22Rv1 (cell line): Measurements from ENCODE around the gene THBS4.

ENCODE experiments used
- H3K27ac ChIP-seq: fragments of 450-650 bp; 2 replicates; pipeline ENCODE4 v1.5.1; 2017
- ZFX ChIP-seq: fragments of 450-650 bp; IDR thresholded peaks from 2 replicates; pipeline ENCODE4 v1.6.1; 2017; ENCODE audit warnings: antibody characterized with exemption, borderline replicate concordance
- TF ChIP-seq, protein P1 (sequence below): fragments of 450-650 bp; IDR thresholded peaks from 2 replicates; pipeline ENCODE4 v1.5.1; 2017; ENCODE audit warnings: mild to moderate bottlenecking

THBS4 gene

GRCh38 chr5:80069251-80069800 lies 34.2 kb downstream of the THBS4 start:
- TF ChIP-seq, protein P1, sequence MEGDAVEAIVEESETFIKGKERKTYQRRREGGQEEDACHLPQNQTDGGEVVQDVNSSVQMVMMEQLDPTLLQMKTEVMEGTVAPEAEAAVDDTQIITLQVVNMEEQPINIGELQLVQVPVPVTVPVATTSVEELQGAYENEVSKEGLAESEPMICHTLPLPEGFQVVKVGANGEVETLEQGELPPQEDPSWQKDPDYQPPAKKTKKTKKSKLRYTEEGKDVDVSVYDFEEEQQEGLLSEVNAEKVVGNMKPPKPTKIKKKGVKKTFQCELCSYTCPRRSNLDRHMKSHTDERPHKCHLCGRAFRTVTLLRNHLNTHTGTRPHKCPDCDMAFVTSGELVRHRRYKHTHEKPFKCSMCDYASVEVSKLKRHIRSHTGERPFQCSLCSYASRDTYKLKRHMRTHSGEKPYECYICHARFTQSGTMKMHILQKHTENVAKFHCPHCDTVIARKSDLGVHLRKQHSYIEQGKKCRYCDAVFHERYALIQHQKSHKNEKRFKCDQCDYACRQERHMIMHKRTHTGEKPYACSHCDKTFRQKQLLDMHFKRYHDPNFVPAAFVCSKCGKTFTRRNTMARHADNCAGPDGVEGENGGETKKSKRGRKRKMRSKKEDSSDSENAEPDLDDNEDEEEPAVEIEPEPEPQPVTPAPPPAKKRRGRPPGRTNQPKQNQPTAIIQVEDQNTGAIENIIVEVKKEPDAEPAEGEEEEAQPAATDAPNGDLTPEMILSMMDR = no peak
- no peak for TF ChIP-seq ZFX
- H3K27ac ChIP-seq = no peak overlapping the region

- H3K27ac ChIP-seq = no peak overlapping the region
- no peak for TF ChIP-seq ZFX
- TF ChIP-seq, protein P1 = no peak
Measured at GRCh38 chr5:80069918-80070318, 34.8 kb downstream of the THBS4 start.

- TF ChIP-seq ZFX = no peak
- TF ChIP-seq, protein P1 = no peak
- no peak overlapping the region for H3K27ac ChIP-seq
Measured at GRCh38 chr5:80070338-80071056, 35.3 kb downstream of the THBS4 start.

- TF ChIP-seq, protein P1 = no peak
- TF ChIP-seq ZFX = no peak
- H3K27ac ChIP-seq = no peak overlapping the region
Measured at GRCh38 chr5:80071510-80072021, 36.4 kb downstream of the THBS4 start.

GRCh38 chr5:80072103-80073073 lies 37.2 kb downstream of the THBS4 start:
- no peak for TF ChIP-seq ZFX
- TF ChIP-seq, protein P1 = no peak
- no peak overlapping the region for H3K27ac ChIP-seq

DNA sequence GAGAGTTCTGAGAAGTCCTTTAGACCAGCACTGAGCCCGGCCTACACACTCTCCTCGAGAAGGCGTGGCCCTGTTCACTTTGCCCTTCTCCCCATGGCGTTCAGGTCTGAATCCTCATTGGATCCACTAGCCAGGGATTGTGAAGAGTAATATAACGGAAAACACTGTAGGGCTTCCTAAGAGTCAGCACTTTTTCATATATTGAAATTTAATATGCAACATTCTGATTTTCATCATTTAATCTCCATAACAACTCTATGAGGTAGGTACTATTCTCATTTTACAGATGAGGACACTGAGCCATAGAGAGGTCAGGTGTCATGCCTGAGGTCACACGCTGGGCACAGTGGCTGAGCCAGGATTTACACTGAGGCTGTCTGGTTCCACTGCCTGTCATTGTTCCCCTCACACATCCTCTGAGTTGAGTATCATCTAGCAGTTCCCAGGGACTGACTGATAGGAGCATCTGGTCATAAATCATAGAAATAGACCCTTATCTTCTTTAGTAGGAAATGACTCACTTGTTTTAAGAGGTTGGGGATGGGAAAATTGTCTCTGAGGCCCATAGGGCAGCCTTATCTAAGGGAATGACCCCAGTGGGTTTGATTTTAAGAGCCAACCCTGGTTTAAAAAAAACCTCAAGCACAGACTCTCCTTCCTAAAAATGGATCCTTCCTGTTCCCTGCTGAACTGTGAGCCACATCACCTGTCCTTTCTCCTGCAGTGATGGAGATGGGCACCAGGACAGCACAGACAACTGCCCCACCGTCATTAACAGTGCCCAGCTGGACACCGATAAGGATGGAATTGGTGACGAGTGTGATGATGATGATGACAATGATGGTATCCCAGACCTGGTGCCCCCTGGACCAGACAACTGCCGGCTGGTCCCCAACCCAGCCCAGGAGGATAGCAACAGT lies 41.2 kb downstream of the THBS4 start:
- H3K27ac ChIP-seq = no peak overlapping the region
- no peak for TF ChIP-seq ZFX
- TF ChIP-seq, protein P1 = no peak
